ENCODE measurements around the gene CRTAC1.

Gene CRTAC1

GRCh38 chr10:97889461-97890265, 140.8 kb downstream of the CRTAC1 start:
- no peaks in the 10 kb centered on the region for H3K9me3 Mint-ChIP-seq
- peaks cover 28% of the 10 kb centered on the region for H3K4me1 Mint-ChIP-seq
- DNase-seq (peak in 1 of 2 donors; percentile 79), ATAC-seq (peak; percentile 31)
- H3K27me3 Mint-ChIP-seq: no peaks in the 10 kb centered on the region
- H3K4me3 Mint-ChIP-seq: peak overlapping the region in 1 of 2 donors; percentile 38
- H3K27ac Mint-ChIP-seq: peak overlapping the region in 1 of 2 donors; percentile 85

DNA sequence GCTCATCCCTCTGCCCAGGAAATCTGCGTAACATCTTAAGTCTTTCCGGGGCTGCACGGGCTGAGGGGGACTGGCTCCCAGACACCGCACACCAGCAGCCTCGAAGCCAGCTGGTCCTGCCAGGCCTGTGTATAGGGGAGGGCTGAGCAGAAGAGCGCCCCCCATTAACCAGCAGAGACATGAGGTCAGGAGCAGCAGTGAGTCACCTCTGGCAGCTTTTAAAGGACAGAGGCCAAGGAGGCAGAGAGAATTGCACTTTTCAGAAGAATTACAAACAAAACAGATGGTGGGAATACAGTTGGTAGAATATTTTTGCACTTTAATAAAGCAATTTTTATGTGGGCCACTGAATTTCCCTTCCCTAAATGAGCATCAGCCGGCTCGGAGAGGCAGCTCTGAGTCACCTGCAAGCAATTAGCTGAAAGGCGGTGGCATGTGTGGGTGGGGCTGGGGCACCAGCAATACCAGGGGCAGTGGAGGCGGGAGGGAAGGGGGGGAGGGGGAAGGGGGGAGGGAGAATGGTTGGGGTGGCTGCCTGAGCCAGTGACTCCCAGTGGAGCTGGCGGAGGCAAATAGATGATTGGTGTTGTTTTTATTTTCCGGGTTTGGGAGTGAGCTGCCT, 141.7 kb downstream of the CRTAC1 start:
- Mint-ChIP-seq H3K27me3 (no peaks in the 10 kb centered on the region), H3K9me3 (no peaks in the 10 kb centered on the region), H3K27ac (peak overlapping the region in 1 of 2 donors; percentile 85), H3K4me3 (peak overlapping the region in 1 of 2 donors; percentile 38), H3K4me1 (peaks cover 28% of the 10 kb centered on the region)
- ATAC-seq (no peak), DNase-seq (peak in 1 of 2 donors; percentile 42)

DNA sequence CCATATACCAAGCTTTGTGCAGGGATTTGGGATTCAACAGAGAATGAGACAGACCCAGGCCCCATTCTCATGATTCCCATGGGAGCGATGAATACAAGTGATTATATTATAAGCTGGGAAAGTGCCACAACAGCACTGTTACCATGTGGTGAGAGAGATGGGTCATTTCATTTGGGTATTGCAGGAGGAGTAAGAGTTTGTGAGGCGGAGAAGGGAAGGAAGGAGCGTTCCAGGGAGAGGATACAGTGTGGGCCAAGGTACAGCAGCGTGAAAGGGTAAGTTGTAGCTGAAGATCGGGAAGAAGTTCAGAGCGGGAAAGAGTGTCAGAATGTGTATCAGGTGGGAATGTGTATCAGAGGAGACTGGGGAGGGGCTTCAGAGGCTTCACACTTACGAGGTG, 142.3 kb downstream of the CRTAC1 start:
- no peaks in the 10 kb centered on the region for H3K9me3 Mint-ChIP-seq
- no peak overlapping the region for H3K4me3 Mint-ChIP-seq
- peaks cover 28% of the 10 kb centered on the region for H3K4me1 Mint-ChIP-seq
- ATAC-seq (no peak), DNase-seq (no peak)
- H3K27ac Mint-ChIP-seq: peak overlapping the region in 1 of 2 donors; percentile 4
- H3K27me3 Mint-ChIP-seq: no peaks in the 10 kb centered on the region

- no peak overlapping the region for H3K4me3 Mint-ChIP-seq
- no peak for DNase-seq
- no peaks in the 10 kb centered on the region for H3K27me3 Mint-ChIP-seq
- no peak overlapping the region for H3K27ac Mint-ChIP-seq
- no peaks in the 10 kb centered on the region for H3K9me3 Mint-ChIP-seq
- no peak for ATAC-seq
- peaks cover 36% of the 10 kb centered on the region for H3K4me1 Mint-ChIP-seq
These were observed 143.0 kb downstream of the CRTAC1 start for GRCh38 chr10:97887399-97887798.

DNA sequence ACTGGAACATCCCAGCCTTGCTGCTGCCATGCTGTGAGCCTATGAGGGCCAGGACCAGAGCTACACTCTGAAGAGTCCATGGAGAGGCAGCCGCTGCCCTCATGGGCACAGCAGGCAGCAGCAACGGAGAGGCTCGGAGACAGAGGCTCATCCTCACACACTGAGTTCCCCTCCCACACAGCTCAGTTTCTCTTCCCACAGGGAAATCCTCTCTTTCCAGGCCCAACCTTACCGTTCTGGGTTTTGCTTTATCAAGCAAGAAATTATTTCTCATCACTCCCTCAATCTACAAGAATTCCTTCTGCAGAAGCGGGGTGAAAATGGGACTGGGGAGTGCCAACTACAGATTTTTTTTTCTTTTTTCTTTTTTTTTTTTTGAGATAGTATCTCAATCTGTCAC, 144.1 kb downstream of the CRTAC1 start:
- Mint-ChIP-seq H3K27ac (peak overlapping the region in 1 of 2 donors; percentile 87), H3K4me1 (peaks cover 40% of the 10 kb centered on the region), H3K9me3 (no peaks in the 10 kb centered on the region), H3K4me3 (no peak overlapping the region), H3K27me3 (no peaks in the 10 kb centered on the region)
- no peak for ATAC-seq
- no peak for DNase-seq

DNA sequence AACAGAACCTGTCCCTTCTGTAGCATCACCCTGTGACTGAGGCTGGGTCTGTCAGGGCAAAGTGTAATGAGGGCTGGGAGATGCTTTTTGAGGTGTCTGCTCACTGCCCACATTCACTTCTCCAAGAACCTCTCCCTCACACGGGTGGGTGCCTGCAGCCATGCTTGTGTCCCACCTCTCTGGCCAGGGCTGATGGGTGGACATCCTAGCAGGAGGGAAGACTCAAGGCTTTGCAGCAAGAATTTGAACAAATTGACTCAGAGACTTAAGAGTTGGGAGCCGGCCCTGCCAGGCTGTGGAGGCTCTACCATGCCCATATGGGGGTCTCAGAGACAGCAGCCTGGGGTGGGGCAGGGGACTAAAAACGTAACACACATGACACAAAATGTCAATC, 147.3 kb downstream of the CRTAC1 start:
- no peaks in the 10 kb centered on the region for H3K9me3 Mint-ChIP-seq
- peaks cover 15% of the 10 kb centered on the region for H3K4me1 Mint-ChIP-seq
- H3K27me3 Mint-ChIP-seq: no peaks in the 10 kb centered on the region
- DNase-seq (no peak), ATAC-seq (no peak)
- H3K27ac Mint-ChIP-seq: no peak overlapping the region
- H3K4me3 Mint-ChIP-seq: no peak overlapping the region

- no peak overlapping the region for H3K4me3 Mint-ChIP-seq
- no peaks in the 10 kb centered on the region for H3K27me3 Mint-ChIP-seq
- DNase-seq: peak; percentile 20 to 55
- ATAC-seq: peak; percentile 84
- H3K9me3 Mint-ChIP-seq: no peaks in the 10 kb centered on the region
- no peak overlapping the region for H3K27ac Mint-ChIP-seq
- peaks cover 12% of the 10 kb centered on the region for H3K4me1 Mint-ChIP-seq
These were observed 148.0 kb downstream of the CRTAC1 start for GRCh38 chr10:97882142-97883091.

GRCh38 chr10:97880109-97880508, 150.3 kb downstream of the CRTAC1 start:
- DNase-seq: no peak
- no peak overlapping the region for H3K27ac Mint-ChIP-seq
- ATAC-seq: no peak
- H3K4me3 Mint-ChIP-seq: no peak overlapping the region
- no peaks in the 10 kb centered on the region for H3K27me3 Mint-ChIP-seq
- H3K9me3 Mint-ChIP-seq: no peaks in the 10 kb centered on the region
- H3K4me1 Mint-ChIP-seq: peaks cover 12% of the 10 kb centered on the region

GRCh38 chr10:97879241-97879640, 151.2 kb downstream of the CRTAC1 start:
- no peak overlapping the region for H3K27ac Mint-ChIP-seq
- no peaks in the 10 kb centered on the region for H3K9me3 Mint-ChIP-seq
- no peak overlapping the region for H3K4me3 Mint-ChIP-seq
- peaks cover 12% of the 10 kb centered on the region for H3K4me1 Mint-ChIP-seq
- H3K27me3 Mint-ChIP-seq: no peaks in the 10 kb centered on the region
- no peak for DNase-seq
- ATAC-seq: no peak

GRCh38 chr10:97876402-97876801, 154.0 kb downstream of the CRTAC1 start:
- ATAC-seq (no peak), DNase-seq (no peak)
- H3K27ac Mint-ChIP-seq: no peak overlapping the region
- H3K4me3 Mint-ChIP-seq: no peak overlapping the region
- H3K4me1 Mint-ChIP-seq: no peaks in the 10 kb centered on the region
- H3K9me3 Mint-ChIP-seq: no peaks in the 10 kb centered on the region
- no peaks in the 10 kb centered on the region for H3K27me3 Mint-ChIP-seq

DNA sequence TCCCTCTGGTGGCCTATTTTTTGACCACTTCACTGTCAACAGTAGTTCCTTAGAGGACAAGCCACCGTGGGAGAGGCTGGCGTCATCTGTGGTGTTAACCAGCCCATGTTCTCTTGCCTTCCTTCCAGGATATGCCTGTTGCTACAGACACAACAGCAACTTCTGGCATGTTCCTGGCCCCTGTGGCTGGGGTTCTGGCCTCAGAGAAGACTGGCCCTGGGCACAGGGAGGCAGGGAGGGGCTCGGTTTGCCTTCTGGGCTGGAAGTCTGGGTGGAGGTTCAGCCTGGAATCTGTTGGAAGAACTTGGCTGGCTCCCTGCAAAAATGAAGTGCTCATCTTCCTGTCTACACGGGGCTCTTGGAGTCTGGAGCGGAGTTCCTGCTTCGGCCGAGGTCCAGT, 155.0 kb downstream of the CRTAC1 start:
- Mint-ChIP-seq H3K9me3 (no peaks in the 10 kb centered on the region), H3K4me3 (no peak overlapping the region), H3K4me1 (peaks cover under 1% of the 10 kb centered on the region), H3K27me3 (no peaks in the 10 kb centered on the region), H3K27ac (no peak overlapping the region)
- no peak for DNase-seq
- ATAC-seq: no peak

GRCh38 chr10:97874332-97874731, 156.1 kb downstream of the CRTAC1 start:
- DNase-seq: no peak
- Mint-ChIP-seq H3K4me1 (peaks cover 11% of the 10 kb centered on the region), H3K27ac (no peak overlapping the region), H3K27me3 (no peaks in the 10 kb centered on the region), H3K9me3 (no peaks in the 10 kb centered on the region), H3K4me3 (no peak overlapping the region)
- ATAC-seq: no peak

GRCh38 chr10:97873569-97873968, 156.9 kb downstream of the CRTAC1 start:
- DNase-seq (no peak), ATAC-seq (no peak)
- Mint-ChIP-seq H3K27ac (no peak overlapping the region), H3K4me3 (no peak overlapping the region), H3K4me1 (peaks cover 19% of the 10 kb centered on the region), H3K27me3 (no peaks in the 10 kb centered on the region), H3K9me3 (no peaks in the 10 kb centered on the region)

DNA sequence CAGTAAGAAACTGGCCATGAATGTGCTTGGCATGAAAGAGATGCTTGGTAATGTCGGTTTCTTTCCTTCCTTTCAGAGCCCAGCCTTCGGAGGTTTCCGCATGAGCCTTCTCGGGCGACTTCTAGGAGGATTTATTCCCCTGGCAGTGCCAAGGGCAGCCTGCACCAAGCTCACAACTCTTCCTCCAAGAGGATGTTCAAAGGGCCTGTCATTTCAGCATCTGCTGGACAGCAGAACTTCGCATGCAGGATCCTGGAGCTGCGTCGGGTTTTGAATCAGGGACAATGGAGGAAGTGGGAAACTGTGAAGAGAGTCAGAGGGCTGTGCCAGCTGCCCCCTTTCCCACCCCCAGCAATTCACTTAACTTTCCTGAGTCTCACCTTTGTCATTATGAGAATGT, 159.4 kb downstream of the CRTAC1 start:
- DNase-seq (no peak), ATAC-seq (no peak)
- H3K4me3 Mint-ChIP-seq: no peak overlapping the region
- H3K27ac Mint-ChIP-seq: no peak overlapping the region
- H3K4me1 Mint-ChIP-seq: peaks cover 19% of the 10 kb centered on the region
- H3K9me3 Mint-ChIP-seq: no peaks in the 10 kb centered on the region
- H3K27me3 Mint-ChIP-seq: no peaks in the 10 kb centered on the region

GRCh38 chr10:97869091-97870042, 161.1 kb downstream of the CRTAC1 start:
- Mint-ChIP-seq H3K4me1 (peaks cover 19% of the 10 kb centered on the region), H3K27ac (peak overlapping the region; percentile 80 to 90), H3K27me3 (no peaks in the 10 kb centered on the region), H3K4me3 (peak overlapping the region in 1 of 2 donors; percentile 68), H3K9me3 (no peaks in the 10 kb centered on the region)
- ATAC-seq: peak; percentile 98
- peak; percentile 79 to 88 for DNase-seq
